GM18507 (cell line): ENCODE data around the gene KCNB1.
"Not testable (repeated sequence)": the region's sequence is repeated elsewhere in the genome, so short reads cannot be mapped to it uniquely, and the experiment has no call there.

ENCODE experiments used
- DNase-seq: peaks from one replicate; pipeline ENCODE4 v3.0.0; 2011; ENCODE audit warnings: low read depth; ENCODE audit not compliant: insufficient read length; ENCODE audit errors: extremely low spot score
- FAIRE-seq: peaks from 2 replicates; lab custom pipeline; 2011; peaks lifted over from hg19 to GRCh38; lab: Jason Lieb, UNC

The KCNB1 gene

DNA sequence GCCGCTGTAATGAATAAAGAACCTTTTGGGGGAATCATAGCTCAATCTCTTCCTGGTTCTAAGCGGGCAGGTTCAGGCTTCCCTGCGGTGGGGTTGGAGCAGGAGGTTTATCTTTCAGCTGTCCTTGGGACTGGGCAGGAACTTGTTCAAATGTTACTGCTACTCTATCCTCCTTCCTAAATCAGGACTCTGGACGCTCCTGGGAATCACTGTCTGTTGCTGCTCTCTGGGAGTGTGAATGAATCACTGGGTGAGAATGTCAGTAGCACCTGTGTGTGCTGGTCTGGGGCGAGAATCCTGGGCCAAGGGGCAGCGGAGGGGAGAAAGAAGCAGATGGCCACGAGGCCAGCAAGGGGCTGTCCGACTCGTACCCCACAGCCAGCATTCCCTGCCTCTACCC lies 139.2 kb downstream of the KCNB1 start:
- FAIRE-seq: no peak
- no peak for DNase-seq

GRCh38 chr20:49340161-49340966 lies 142.1 kb downstream of the KCNB1 start:
- DNase-seq: no peak
- FAIRE-seq: no peak

GRCh38 chr20:49339123-49339522 lies 143.3 kb downstream of the KCNB1 start:
- FAIRE-seq (no peak), DNase-seq (no peak)

DNA sequence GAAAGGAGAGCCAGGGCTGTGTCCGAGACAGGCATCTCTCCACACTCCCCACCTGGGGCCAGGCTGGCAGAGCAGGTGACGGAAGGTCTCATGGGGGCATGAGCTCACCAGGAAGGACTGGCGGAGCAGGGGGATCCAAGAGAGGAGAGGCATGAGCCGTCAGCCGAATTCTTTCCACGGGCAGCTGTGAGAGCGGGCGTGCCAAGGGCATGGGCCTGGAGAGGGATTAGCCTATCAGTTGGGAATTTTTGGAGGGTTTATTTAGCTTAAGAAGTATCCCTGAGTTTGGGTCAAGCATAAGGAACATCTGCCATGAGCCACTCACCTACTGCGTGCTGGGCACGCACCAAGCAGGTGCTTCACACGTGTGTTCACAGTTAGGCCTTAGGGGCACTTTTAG lies 144.4 kb downstream of the KCNB1 start:
- DNase-seq: no peak
- FAIRE-seq: no peak

DNA sequence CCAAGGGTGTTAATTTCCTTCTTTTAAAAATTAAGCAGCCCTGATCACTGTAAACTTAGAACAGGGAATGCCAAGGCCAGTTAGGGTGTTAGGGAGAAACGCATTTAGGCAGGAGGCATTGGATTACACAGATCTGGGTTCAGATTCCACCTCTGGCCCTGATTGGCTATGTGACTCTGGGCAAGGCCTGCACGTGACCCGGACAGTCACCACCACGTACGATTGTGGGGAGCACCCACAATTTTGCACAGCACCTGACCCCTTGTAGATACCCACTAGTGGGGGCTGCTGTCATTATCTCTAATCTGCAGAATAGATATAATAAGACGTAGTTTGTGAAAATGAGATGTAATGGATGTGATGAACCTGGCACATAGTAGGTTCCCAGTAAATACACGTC lies 145.1 kb downstream of the KCNB1 start:
- FAIRE-seq (no peak), DNase-seq (no peak)

- FAIRE-seq (no peak), DNase-seq (no peak)
Measured at GRCh38 chr20:49336786-49337185, 145.7 kb downstream of the KCNB1 start.

DNA sequence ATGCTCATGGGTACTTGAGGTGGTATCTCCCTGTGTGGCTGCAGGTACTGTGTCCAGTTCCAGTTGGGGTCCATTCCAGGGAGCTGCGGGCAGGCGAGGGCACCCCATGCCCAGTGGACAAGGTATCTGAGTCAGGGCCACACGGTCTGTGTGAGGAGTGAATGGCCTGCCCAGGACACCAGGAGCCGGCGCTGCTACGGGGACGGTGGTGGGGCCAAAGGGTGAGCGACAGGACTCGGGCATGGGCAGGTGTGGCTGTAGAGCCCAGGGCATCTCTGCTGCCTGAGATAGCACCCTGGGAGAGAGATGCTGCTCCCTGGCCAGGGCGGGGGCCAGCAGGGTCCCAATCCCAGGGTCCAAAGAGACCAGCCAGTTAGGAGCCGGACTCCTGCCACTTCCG lies 147.0 kb downstream of the KCNB1 start:
- no peak for DNase-seq
- no peak for FAIRE-seq

DNA sequence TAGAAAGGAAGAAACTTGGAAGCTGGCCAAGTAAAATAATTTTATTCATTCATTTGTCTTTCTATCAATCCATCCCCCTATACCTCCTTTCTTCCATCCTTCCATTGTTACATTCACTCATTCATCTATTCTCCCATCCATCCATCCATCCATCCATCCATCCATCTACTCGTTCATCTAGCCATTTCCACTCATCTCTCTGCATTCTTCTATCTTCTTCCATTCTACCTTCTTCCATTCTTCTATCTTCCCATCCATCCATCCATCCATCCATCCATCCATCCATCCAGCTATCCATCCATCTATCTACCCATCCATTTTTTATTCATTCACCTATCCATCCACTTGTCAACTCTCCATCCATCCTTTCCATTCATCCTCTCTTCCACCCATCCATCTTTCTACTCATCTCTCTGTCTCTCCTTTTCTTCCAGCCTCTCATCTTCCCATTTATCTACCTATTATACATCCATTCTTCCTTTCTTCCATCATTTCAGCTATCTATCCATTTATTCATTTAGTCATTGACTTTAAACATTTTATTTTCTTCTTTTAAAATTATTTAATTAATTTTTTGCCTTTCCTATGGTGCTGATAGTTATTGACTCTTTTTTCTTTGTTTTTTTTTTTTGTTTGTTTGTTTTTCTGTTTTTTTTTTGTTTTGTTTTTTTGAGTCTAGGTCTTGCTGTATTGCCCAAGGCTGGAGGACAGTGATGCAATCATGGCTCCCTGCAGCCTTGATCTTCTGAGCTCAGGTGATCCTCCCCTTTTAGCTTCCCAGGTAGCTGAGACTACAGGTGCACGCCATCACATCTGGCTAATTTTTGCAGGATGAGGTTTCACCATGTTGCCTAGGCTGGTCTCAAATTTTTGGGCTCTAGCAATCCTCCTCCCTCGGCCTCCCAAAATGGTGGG lies 151.5 kb downstream of the KCNB1 start:
- DNase-seq (no peak), FAIRE-seq (no peak)

DNA sequence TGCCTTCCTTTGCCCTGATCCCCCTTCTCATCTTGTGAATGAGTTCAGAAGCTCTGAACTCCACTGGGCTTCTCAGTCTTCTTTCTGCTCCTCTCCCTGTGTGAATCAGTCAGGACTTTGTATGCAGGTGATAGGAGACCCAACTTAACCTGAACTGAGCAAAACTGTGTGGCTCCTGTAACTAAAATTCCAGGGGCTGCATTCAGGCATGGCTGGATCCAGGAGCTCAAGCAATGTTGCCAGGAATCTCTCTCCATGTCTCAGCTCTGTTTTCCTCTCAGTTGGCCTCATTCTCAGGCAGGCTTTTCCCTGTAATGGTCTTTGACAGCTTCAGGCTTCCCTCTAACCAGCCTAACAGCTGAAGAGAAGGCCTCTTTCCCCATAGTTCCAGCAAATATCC lies 153.7 kb downstream of the KCNB1 start:
- FAIRE-seq (no peak), DNase-seq (no peak)

- FAIRE-seq: no peak
- DNase-seq: no peak
Measured at GRCh38 chr20:49326026-49326425, 156.4 kb downstream of the KCNB1 start.

- FAIRE-seq: no peak
- DNase-seq: no peak
Measured at GRCh38 chr20:49324306-49324705, 158.2 kb downstream of the KCNB1 start.

DNA sequence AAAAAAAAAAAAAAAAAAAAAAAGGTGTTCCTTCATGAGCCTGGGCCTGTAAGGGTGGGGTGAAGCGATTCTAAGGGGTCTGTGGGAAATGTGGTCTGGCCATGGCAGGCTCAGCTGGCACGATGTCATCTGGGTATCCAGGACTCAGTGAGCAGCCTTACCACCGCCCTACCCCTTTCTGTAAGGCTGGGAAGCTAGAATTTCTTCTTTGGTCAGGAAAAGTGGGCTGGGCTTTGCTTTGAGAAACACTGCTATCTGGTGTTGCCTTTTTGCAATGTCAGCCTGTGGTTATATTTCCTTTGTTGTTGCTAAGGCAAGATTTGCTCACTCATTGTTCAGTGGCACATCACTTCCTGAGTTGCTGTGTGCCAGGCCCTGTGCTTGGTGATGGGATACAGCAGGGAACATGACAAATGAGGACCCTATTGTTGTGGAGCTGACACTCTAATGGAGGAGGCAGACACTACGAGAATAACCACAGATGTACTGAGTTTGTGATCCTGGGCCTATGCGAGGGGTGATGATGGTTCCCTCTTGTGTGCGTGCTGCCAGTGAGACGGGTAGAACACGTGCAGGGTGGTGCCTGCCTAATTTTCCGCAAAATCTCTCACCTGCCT lies 158.7 kb downstream of the KCNB1 start:
- FAIRE-seq (no peak), DNase-seq (no peak)

- no peak for FAIRE-seq
- no peak for DNase-seq
Measured at GRCh38 chr20:49320460-49320859, 162.0 kb downstream of the KCNB1 start.

DNA sequence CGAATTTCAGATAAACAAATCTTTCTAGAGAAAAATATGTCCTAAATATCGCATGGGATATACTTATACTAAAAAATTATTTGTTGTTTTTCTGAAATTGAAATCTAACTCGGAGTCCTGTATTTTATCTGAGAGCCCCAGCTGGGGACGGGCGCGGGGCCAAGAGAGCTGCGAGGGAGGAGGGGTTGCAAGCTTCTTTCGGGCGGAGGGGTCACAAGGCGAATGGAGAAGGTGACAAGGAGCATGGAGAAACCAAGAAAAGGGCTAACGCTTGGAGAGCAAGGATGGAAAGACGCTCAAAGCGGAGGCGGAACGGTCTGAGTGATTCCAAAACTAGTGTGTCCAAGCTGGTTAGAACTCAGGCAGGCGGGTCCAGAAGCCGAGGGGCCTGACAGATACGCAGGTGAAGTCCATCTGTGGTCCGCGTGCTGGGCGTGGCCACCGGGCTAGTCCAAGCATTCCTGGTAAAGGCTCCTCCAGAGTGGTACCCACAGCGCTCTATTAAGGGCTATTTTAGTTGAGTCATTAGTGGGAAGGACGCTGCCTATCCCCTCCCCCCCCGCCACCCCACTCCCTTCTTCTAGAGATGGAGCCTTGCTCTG lies 163.2 kb downstream of the KCNB1 start:
- no peak for DNase-seq
- no peak for FAIRE-seq

- DNase-seq: no peak
Measured at GRCh38 chr20:49318430-49319207, 163.8 kb downstream of the KCNB1 start.

DNA sequence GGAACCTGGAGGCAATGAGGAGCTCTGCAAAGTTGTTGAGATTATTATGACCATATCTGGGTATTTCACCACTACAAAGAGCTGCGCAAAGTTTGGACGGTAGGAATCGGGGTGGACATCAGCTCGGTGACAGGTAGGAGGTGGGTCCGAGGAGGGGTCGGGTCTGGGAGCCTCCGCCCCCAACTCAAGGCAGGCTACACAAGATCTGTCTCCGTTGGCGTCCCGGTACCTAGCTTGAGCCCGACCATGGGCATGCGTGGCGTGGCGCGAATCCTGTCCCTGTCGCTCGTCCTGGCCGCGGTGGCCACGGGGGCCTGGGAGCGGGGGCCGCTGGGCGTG lies 164.4 kb downstream of the KCNB1 start:
- no peak for DNase-seq
- FAIRE-seq: no peak

More at GRCh38 chr20:49318430-49319207, 163.8 kb downstream of the KCNB1 start:
- FAIRE-seq: no peak

GRCh38 chr20:49316704-49317103 lies 165.8 kb downstream of the KCNB1 start:
- FAIRE-seq: no peak
- DNase-seq: no peak

- DNase-seq (no peak), FAIRE-seq (no peak)
Measured at GRCh38 chr20:49315580-49315979, 166.9 kb downstream of the KCNB1 start.

DNA sequence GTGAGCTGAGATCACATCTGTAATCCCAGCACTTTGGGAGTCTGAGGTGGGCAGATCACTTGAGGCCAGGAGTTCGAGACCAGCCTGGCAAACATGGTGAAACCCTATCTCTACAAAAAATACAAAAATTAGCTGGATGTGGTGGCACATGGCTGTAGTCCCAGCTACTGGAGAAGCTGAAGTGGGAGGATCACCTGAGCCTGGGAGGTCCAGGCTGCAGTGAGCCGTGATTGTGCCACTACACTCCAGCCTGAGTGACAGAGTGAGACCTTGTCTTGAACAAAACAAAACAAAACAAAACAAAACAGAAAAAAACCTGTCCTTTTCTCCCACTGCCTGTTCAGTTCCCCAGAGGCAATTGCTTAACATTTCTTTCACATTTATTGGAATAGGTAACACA lies 168.4 kb downstream of the KCNB1 start:
- FAIRE-seq, DNase-seq: not testable (repeated sequence)
